ENCODE results near the gene LYPD3.

DNA sequence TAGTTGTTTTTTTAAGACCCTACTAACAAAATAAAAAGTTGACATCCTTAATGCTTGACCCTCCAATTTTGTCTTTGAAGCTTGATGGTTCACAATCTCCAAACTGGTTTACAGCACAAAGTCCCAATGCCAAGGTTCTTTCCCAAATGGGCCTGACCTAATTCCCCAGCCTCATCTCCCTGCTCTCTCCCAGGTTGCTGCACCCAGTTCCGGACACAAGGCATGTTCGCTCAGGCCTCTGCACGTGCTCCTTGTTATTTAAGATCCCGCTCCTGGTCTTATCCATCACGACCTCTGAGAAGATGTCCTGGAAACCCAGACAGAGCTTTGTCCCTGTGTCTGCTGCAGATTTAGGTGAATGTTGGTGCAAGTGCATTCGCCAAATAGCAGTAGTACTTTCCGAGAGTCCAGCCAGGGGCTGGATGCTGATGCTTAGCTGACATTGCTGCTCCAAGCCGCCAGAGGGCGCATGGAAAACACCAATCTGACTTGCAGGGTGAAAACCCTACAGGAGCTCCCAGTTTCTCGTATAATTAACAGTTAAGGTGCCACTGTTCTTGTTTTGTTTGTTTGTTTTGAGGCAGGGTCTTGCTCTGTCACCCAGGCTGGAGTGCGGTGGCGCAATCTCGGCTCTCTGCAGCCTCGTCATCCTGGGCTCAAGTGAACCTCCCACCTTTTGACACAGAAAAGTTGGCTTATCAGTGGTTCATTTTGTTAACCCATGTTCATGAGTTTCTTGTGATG, 18.5 kb downstream of the LYPD3 start:
- TF ChIP-seq, protein P1, sequence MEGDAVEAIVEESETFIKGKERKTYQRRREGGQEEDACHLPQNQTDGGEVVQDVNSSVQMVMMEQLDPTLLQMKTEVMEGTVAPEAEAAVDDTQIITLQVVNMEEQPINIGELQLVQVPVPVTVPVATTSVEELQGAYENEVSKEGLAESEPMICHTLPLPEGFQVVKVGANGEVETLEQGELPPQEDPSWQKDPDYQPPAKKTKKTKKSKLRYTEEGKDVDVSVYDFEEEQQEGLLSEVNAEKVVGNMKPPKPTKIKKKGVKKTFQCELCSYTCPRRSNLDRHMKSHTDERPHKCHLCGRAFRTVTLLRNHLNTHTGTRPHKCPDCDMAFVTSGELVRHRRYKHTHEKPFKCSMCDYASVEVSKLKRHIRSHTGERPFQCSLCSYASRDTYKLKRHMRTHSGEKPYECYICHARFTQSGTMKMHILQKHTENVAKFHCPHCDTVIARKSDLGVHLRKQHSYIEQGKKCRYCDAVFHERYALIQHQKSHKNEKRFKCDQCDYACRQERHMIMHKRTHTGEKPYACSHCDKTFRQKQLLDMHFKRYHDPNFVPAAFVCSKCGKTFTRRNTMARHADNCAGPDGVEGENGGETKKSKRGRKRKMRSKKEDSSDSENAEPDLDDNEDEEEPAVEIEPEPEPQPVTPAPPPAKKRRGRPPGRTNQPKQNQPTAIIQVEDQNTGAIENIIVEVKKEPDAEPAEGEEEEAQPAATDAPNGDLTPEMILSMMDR (IDR thresholded peaks at IDR 0.05; ENCODE audit: poor library complexity), result peak; percentile 92
- TF ChIP-seq EZH2phosphoT487 (IDR thresholded peaks at IDR 0.05; ENCODE audit: low read depth, severe bottlenecking, unreplicated experiment) (no peak), EZH2 (IDR thresholded peaks at IDR 0.05; ENCODE audit: borderline replicate concordance) (no peak)

Data from hepatocyte (in vitro differentiated cells).